Chondrocyte (in vitro differentiated cells): ENCODE results near the gene COG5. TPM values are rescaled to one million over a fixed set of nuclear protein-coding genes. Genes with fewer than 3 reads are reported as not detected.

Experiments used
- DNase-seq: peaks from one replicate; pipeline ENCODE4 v3.0.0; 2021; ENCODE audit warnings: mixed read lengths, low spot score
- H3K27ac Mint-ChIP-seq: one replicate; pipeline ENCODE4 v1.8.0; 2021; ENCODE audit warnings: mild to moderate bottlenecking, moderate library complexity, mixed read lengths; ENCODE audit not compliant: unreplicated experiment
- H3K27me3 Mint-ChIP-seq: 2 replicates; pipeline ENCODE4 v1.8.0; 2021; ENCODE audit warnings: low read depth, mixed read lengths
- H3K36me3 Mint-ChIP-seq: 2 replicates; pipeline ENCODE4 v1.8.0; 2021; ENCODE audit warnings: low read depth, mixed read lengths
- H3K4me1 Mint-ChIP-seq: 2 replicates; pipeline ENCODE4 v1.8.0; 2021; ENCODE audit warnings: low read depth, mild to moderate bottlenecking, mixed read lengths
- H3K4me3 Mint-ChIP-seq: one replicate; pipeline ENCODE4 v1.8.0; 2021; ENCODE audit warnings: mild to moderate bottlenecking, moderate library complexity, mixed read lengths; ENCODE audit not compliant: unreplicated experiment
- H3K9me3 Mint-ChIP-seq: 2 replicates; pipeline ENCODE4 v1.8.0; 2021; ENCODE audit warnings: low read depth, mixed read lengths
- CTCF ChIP-seq: fragments of 200-600 bp; sonication (generic); IDR thresholded peaks from 2 replicates; pipeline ENCODE4 v1.5.0; 2021; ENCODE audit warnings: antibody characterized with exemption, mild to moderate bottlenecking, moderate library complexity
- total RNA-seq: library from RNA; stranded (reverse); gene quantifications from 3 replicates; pipeline ENCODE4 v1.2.1, GENCODE V29; 2021

Gene COG5
- total RNA-seq, 1 donor from 2014 or later: 52.8 TPM

GRCh38 chr7:107505362-107505761 lies 58.4 kb downstream of the COG5 start:
- Mint-ChIP-seq H3K4me1 (peaks cover 11% of the 10 kb centered on the region), H3K9me3 (peaks cover 8% of the 10 kb centered on the region), H3K27me3 (no peaks in the 10 kb centered on the region), H3K36me3 (peaks cover 13% of the 10 kb centered on the region), H3K4me3 (no peak overlapping the region), H3K27ac (no peak overlapping the region)
- DNase-seq: no peak
- no peak for TF ChIP-seq CTCF

GRCh38 chr7:107503687-107504086 lies 60.0 kb downstream of the COG5 start:
- Mint-ChIP-seq H3K36me3 (peaks cover 8% of the 10 kb centered on the region), H3K27ac (no peak overlapping the region), H3K4me1 (peaks cover 14% of the 10 kb centered on the region), H3K4me3 (no peak overlapping the region), H3K27me3 (no peaks in the 10 kb centered on the region), H3K9me3 (peaks cover 4% of the 10 kb centered on the region)
- no peak for TF ChIP-seq CTCF
- no peak for DNase-seq

GRCh38 chr7:107502797-107503196 lies 60.9 kb downstream of the COG5 start:
- no peak for TF ChIP-seq CTCF
- no peak overlapping the region for H3K4me3 Mint-ChIP-seq
- peaks cover 6% of the 10 kb centered on the region for H3K36me3 Mint-ChIP-seq
- H3K27me3 Mint-ChIP-seq: no peaks in the 10 kb centered on the region
- DNase-seq: no peak
- H3K9me3 Mint-ChIP-seq: peaks cover 1% of the 10 kb centered on the region
- peaks cover 14% of the 10 kb centered on the region for H3K4me1 Mint-ChIP-seq
- no peak overlapping the region for H3K27ac Mint-ChIP-seq

- DNase-seq: no peak
- no peaks in the 10 kb centered on the region for H3K27me3 Mint-ChIP-seq
- peaks cover 16% of the 10 kb centered on the region for H3K4me1 Mint-ChIP-seq
- H3K4me3 Mint-ChIP-seq: no peak overlapping the region
- H3K9me3 Mint-ChIP-seq: no peaks in the 10 kb centered on the region
- TF ChIP-seq CTCF: no peak
- peaks cover 4% of the 10 kb centered on the region for H3K36me3 Mint-ChIP-seq
- no peak overlapping the region for H3K27ac Mint-ChIP-seq
These were observed 61.6 kb downstream of the COG5 start for GRCh38 chr7:107502154-107502553.

- TF ChIP-seq CTCF: peak; percentile 77
- no peak overlapping the region for H3K27ac Mint-ChIP-seq
- peaks cover 4% of the 10 kb centered on the region for H3K36me3 Mint-ChIP-seq
- DNase-seq: no peak
- no peaks in the 10 kb centered on the region for H3K27me3 Mint-ChIP-seq
- H3K9me3 Mint-ChIP-seq: no peaks in the 10 kb centered on the region
- peaks cover 16% of the 10 kb centered on the region for H3K4me1 Mint-ChIP-seq
- H3K4me3 Mint-ChIP-seq: no peak overlapping the region
These were observed 62.1 kb downstream of the COG5 start for GRCh38 chr7:107501593-107501992.
